ENCODE data around the gene ENAH.
A peak's percentile ranks its signal among the peaks of the same experiment; 100 is the strongest.

DNA sequence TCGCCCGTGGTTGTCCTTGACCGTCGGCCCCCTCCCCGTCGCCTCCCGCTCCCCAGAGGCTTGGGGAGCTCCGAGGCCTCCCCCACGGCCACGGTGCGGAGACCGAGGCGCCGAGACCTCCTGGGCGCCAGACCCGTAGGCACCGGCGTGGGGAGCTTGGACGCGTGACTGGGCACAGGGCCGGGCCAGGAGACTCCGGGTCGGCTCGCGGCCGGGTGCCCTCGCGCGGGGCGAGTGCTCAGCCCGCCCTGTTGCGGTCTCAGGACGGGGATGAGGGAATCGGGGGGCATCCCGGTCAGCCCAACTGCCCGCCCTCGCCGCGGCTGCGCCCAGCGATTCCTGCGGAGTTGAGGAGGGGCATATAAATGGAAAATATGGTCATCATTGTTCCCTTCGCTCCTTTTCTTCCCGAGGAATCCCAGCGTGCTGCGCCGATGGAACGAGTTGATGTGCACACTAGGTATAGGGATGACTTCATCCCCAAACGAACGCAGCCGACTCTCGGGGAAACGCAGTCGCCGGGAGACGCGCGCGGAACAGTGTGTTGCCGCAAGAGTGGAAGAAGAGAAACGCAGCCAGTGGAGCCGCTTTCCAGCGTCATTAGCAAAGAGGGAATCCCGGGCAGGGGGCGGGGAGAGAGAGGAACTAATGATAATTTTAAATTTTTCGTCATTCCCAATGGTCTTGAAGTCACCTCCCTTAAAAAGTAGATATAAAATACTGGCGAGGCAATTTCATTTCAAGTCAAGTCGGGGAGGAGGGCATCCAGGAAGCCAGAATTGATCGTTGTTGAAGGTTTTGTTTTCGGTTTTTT, 747 bp upstream of the ENAH start:
- no peak for TF ChIP-seq EP300 (IDR thresholded peaks at IDR 0.05; ENCODE audit: borderline replicate concordance in 1 of 2, low read depth in 1 of 2, low read length in 1 of 2)
- TF ChIP-seq POLR2AphosphoS5 (IDR thresholded peaks at IDR 0.05; ENCODE audit: low read depth, low read length), result peak; percentile 74
- TF ChIP-seq, protein P1, sequence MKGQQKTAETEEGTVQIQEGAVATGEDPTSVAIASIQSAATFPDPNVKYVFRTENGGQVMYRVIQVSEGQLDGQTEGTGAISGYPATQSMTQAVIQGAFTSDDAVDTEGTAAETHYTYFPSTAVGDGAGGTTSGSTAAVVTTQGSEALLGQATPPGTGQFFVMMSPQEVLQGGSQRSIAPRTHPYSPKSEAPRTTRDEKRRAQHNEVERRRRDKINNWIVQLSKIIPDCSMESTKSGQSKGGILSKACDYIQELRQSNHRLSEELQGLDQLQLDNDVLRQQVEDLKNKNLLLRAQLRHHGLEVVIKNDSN (IDR thresholded peaks at IDR 0.05; ENCODE audit: borderline replicate concordance, low read depth), result 0 out of 2 replicates have a peak, but pooled peaks have one; percentile 6
- TF ChIP-seq RAD21 (IDR thresholded peaks at IDR 0.05; ENCODE audit: low read length), result no peak
